Stimulated activated CD8-positive, alpha-beta memory T cell treated with anti-CD3 and anti-CD28 coated beads, Interleukin-4, amount 100 ng/mL, for 24 hours (primary cell): ENCODE data around the gene SPATA17.

ENCODE experiments used
- DNase-seq: peaks from one replicate; pipeline ENCODE4 v3.0.0-alpha.2; 2020; ENCODE audit warnings: low read depth

Gene SPATA17

DNA sequence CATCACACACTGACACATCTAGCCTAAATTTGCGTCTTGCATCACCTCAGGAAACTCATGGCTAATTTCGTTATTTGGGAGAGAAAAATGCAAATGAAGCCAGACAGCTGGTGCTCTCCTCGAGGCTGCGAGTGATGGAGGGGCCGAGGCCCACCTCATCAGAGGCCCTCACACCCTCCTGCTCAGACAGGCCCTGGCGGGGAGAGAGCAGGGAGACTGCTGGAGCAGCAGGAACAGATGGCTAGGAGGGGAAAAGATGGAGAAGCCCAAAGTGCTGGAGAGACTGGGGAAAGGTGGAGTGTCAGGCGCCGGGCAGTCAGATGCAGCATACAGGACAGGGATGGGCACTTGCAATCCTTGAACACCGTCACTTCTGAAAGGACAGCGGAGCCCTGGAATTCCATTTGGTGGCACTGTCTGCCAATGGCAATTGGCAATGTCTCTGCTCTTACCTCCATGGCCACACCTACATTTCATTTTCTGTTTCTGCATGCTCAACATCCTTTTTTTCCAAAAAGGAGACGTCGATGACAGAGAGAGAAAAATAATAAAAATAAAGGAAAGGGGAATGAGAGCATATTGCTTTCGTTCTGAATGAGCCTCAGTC is 286.2 kb downstream of the SPATA17 start:
- no peak for DNase-seq

DNA sequence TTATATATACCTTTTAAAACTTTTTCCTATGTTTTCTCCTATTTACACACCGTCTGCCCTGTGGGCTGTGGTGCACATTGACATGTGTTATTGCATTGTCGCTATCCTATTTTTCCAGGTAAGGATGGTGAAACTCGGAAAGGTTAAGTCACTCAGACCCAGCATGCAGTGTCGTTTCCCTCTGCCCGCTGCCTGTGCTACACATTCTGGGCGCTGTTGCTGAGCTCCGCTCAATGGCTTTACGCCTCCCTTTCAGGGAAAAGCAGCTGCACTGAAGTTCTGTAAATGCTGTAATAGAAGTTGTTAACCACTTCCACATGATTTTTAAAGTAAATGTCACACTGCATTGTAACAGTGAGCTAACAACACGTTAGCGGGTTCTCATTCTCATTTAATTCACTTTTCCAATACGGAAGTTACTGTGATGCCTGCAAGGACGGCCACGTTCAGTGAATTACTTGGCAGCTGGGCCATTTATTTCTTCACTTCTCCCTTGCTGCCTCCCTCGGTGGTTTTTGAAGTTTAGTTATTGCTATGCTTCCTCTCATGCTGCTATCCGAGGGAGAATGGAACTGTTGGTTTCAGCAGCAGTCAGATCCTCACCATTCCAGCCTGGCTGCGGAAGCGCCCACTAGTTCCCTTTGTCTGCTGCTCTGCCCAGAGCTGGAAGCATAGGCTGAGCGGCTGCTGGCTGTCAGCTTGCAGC is 288.7 kb downstream of the SPATA17 start:
- DNase-seq = no peak
